Cardiac muscle cell (in vitro differentiated cells and primary cell): Measurements from ENCODE around the gene DBX2. TPM values are rescaled to one million over a fixed set of nuclear protein-coding genes. Genes with fewer than 3 reads are reported as not detected.

ENCODE experiments used
- DNase-seq, 2 donors: peaks; one replicate each; pipeline versions ENCODE4 v3.0.0 to v3.0.0-alpha.2; 2010 to 2017; ENCODE audit warnings: low read depth in 1 of 2, low spot score in 1 of 2
- H3K27ac ChIP-seq: fragments of 200-600 bp; sonication (generic); 2 replicates; pipeline ENCODE4 v1.5.1; 2016
- H3K27me3 ChIP-seq: fragments of 200-600 bp; sonication (generic); 2 replicates; pipeline ENCODE4 v1.6.0; 2016; ENCODE audit warnings: control low read depth
- H3K36me3 ChIP-seq: fragments of 200-600 bp; sonication (generic); 2 replicates; pipeline ENCODE4 v1.5.1; 2016; ENCODE audit warnings: control low read depth
- H3K4me1 ChIP-seq: fragments of 200-600 bp; sonication (generic); 2 replicates; pipeline ENCODE4 v1.8.1; 2017; ENCODE audit warnings: low read depth, mild to moderate bottlenecking, mixed run types
- H3K4me3 ChIP-seq: fragments of 200-600 bp; sonication (generic); 2 replicates; pipeline ENCODE4 v1.5.1; 2016; ENCODE audit warnings: mild to moderate bottlenecking
- H3K9me3 ChIP-seq: fragments of 200-600 bp; sonication (generic); 2 replicates; pipeline ENCODE4 v1.5.1; 2017; ENCODE audit warnings: low read depth, mild to moderate bottlenecking, control low read depth
- polyA plus RNA-seq: library from polyadenylated mRNA; unstranded; fragments of >200 nt; fragmentation: Nextera tagmentation; extraction: Ambion mirVana; gene quantifications from 2 replicates; pipeline ENCODE4 v1.2.1, GENCODE V29; 2016
- total RNA-seq: library from RNA; depleted of rRNA; stranded (reverse); fragments of >200 nt; gene quantifications from 2 replicates; pipeline ENCODE4 v1.2.3, GENCODE V29; 2016
- TF ChIP-seq, protein P1 (sequence below): IDR thresholded peaks from 2 replicates; pipeline ENCODE4 v1.5.1; 2012; ENCODE audit warnings: low read depth, mild to moderate bottlenecking, low read length

The DBX2 gene
- total and polyA plus RNA-seq, 2 experiments from 2014 or later: not detected

DNA sequence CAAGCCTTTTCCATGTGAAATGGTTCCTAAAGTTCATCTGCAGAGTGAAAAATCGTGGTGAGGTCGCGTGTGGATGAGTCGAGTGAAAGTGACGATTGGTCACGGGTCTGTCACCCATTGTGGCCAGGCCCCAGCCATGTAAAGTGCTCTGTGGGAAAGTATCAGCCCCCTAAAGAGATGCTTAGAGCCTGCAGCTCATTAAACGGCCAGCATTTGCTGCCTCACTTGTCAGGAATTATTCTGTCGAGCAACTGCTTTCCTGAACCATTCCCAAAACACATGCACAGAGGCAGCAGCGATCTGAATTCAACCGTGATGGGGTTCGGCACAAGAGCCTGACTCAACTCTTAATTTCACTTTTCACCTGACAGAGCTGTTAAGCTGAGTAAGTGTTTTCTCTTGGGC lies 16.0 kb downstream of the DBX2 start:
- DNase-seq: no peak
- Histone ChIP-seq H3K4me3 (no peak overlapping the region), H3K9me3 (no peaks in the 10 kb centered on the region)

DNA sequence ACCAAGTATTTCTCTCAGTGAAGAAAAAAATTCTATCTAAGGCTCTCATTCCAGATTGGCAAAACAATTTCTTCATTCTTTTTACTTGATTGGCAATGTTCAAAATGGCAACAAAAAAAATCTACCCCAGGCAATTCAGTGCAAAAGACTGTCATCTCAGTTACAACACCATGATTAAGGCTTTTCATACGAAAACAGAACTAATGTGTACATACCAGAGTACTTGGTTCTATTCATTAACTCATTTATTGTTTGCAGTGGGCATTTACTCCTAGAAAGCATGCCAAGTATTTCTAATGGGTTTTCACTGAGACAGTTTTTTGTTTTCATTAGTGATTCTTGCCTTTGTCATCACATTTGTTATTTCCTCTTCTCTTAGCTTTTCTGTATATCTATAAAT lies 33.0 kb downstream of the DBX2 start:
- TF ChIP-seq, protein P1, sequence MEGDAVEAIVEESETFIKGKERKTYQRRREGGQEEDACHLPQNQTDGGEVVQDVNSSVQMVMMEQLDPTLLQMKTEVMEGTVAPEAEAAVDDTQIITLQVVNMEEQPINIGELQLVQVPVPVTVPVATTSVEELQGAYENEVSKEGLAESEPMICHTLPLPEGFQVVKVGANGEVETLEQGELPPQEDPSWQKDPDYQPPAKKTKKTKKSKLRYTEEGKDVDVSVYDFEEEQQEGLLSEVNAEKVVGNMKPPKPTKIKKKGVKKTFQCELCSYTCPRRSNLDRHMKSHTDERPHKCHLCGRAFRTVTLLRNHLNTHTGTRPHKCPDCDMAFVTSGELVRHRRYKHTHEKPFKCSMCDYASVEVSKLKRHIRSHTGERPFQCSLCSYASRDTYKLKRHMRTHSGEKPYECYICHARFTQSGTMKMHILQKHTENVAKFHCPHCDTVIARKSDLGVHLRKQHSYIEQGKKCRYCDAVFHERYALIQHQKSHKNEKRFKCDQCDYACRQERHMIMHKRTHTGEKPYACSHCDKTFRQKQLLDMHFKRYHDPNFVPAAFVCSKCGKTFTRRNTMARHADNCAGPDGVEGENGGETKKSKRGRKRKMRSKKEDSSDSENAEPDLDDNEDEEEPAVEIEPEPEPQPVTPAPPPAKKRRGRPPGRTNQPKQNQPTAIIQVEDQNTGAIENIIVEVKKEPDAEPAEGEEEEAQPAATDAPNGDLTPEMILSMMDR: no peak
- no peak for DNase-seq
- Histone ChIP-seq H3K9me3 (no peaks in the 10 kb centered on the region), H3K4me1 (no peaks in the 10 kb centered on the region), H3K4me3 (no peak overlapping the region), H3K27me3 (no peaks in the 10 kb centered on the region), H3K27ac (no peak overlapping the region), H3K36me3 (no peaks in the 10 kb centered on the region)

More for the DNA sequence above, 16.0 kb downstream of the DBX2 start:
- H3K27ac ChIP-seq: no peak overlapping the region
- TF ChIP-seq, protein P1: no peak
- no peaks in the 10 kb centered on the region for H3K36me3 ChIP-seq
- H3K4me1 ChIP-seq: no peaks in the 10 kb centered on the region
- peaks cover 4% of the 10 kb centered on the region for H3K27me3 ChIP-seq

DNA sequence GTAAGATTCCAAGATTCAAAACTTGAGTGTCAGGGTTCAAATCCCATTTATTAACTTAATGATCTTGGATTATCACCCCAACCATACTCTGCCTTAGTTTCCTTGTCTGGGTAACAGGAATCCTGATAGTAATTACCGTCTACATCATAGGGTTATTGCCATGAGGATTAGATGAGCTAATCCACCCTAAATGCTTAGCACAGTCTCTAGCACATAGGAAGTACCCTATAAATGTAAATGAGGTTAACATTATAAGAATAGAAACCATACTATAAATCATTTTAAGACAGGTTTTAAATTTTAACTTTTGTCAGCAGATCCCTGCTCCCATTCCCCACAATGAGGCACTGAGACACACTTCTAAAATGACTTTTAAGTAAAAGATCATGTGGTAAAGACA lies 36.5 kb downstream of the DBX2 start:
- Histone ChIP-seq H3K4me3 (no peak overlapping the region), H3K9me3 (no peaks in the 10 kb centered on the region), H3K36me3 (no peaks in the 10 kb centered on the region), H3K4me1 (no peaks in the 10 kb centered on the region), H3K27me3 (no peaks in the 10 kb centered on the region), H3K27ac (no peak overlapping the region)
- TF ChIP-seq, protein P1: no peak
- no peak for DNase-seq

DNA sequence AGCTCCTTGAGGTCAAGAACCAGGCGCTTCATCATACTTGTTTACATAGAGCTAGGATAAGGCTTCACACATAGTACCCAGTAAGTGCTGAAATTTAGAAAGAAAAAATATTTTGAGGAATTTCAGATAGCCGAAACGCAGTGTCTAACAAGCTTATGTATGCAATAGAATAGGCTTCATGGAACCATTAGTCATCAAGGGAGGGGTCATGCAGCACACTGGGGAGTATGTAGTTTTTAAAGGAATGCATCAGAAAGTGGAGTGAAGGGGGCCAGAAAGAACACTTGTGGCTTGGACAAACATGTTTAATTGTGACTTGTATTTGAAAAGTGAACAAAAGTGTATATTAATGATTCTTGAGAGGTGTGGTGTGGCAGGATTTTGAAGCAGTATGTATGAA lies 38.1 kb downstream of the DBX2 start:
- no peak overlapping the region for H3K27ac ChIP-seq
- TF ChIP-seq, protein P1: no peak

DNA sequence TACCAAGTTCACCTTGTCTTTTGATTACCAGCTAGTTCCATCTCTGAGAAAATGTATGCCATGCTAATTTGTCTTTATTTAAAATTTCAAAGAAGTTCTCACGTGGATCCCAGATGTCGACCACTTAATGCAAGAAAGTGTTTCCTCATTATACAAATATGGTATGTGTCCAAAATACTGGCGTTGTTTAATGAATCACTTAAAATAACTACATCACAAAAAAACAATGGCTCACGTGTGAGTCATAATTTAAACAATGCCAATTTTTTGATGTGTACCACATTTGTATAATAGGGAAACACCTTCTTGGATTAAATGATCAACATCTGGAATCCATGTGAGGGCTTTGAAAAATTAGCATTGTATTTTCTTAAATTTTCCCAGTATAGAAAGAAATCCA lies 40.8 kb downstream of the DBX2 start:
- H3K4me3 ChIP-seq: no peak overlapping the region
- peak in 1 of 2 donors; percentile 11 for DNase-seq
- H3K36me3 ChIP-seq: no peaks in the 10 kb centered on the region
- H3K9me3 ChIP-seq: no peaks in the 10 kb centered on the region
- H3K27ac ChIP-seq: no peak overlapping the region
- H3K4me1 ChIP-seq: no peaks in the 10 kb centered on the region
- TF ChIP-seq, protein P1: no peak
- no peaks in the 10 kb centered on the region for H3K27me3 ChIP-seq

More for the DNA sequence above, 38.1 kb downstream of the DBX2 start:
- Histone ChIP-seq H3K9me3 (no peaks in the 10 kb centered on the region), H3K4me3 (no peak overlapping the region), H3K27me3 (no peaks in the 10 kb centered on the region), H3K4me1 (no peaks in the 10 kb centered on the region), H3K36me3 (no peaks in the 10 kb centered on the region)
- no peak for DNase-seq

DNA sequence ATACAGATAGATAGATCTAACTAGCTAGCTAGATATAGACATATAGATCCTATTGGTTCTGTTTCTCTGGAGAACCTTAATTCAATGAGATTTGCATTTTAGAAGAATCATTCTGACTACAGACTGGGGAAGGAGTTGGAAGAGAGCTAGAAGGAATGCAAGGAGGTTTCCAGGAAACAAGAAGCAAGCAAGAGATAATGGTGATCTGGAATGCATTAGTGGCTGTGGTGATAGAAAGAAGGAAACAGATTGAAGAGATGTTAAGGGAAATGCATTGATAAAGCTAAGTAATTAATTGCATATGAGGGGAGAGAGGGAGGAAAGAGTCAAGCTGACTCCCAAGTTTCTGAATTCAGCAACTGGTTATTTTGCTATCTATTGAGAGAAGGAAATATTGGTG lies 42.7 kb downstream of the DBX2 start:
- Histone ChIP-seq H3K36me3 (no peaks in the 10 kb centered on the region), H3K4me3 (no peak overlapping the region), H3K27me3 (no peaks in the 10 kb centered on the region), H3K9me3 (no peaks in the 10 kb centered on the region), H3K4me1 (no peaks in the 10 kb centered on the region), H3K27ac (no peak overlapping the region)
- no peak for DNase-seq
- TF ChIP-seq, protein P1: no peak
